GM12878 (cell line): ENCODE data around the gene NSMCE1. TPM values are rescaled to one million over a fixed set of nuclear protein-coding genes. Genes with fewer than 3 reads are reported as not detected.
A peak's percentile ranks its signal among the peaks of the same experiment; 100 is the strongest.

Source experiments
- ATAC-seq: fragments of 200-7000 bp; cut with Tn5 transposase; 3 replicates; pipeline ENCODE4 v1.9.1; 2020; ENCODE audit warnings: mild to moderate bottlenecking, moderate library complexity
- BruUV-seq: library from RNA; stranded (reverse); fragments of 400-500 nt; replicated peaks from 2 replicates; lab custom pipeline; 2021; lab: Mats Ljungman, UMichigan
- CTCF ChIA-PET: fragments of 300-600 bp; sonication (Branson Sonifier 250); formaldehyde crosslinking; extraction: SDS; loops from one replicate; lab custom pipeline; 2021; ENCODE audit warnings: inconsistent platforms; lab: Yijun Ruan, JAX
- POLR2A ChIA-PET: fragments of 350-600 bp; formaldehyde crosslinking; extraction: SDS; loops from one replicate; lab custom pipeline; 2021; ENCODE audit warnings: inconsistent platforms; lab: Charles Lee
- RAD21 ChIA-PET: fragments of 300-600 bp; sonication (Branson Sonifier 250); formaldehyde crosslinking; loops from one replicate; lab custom pipeline; 2023; ENCODE audit warnings: antibody characterized with exemption; ENCODE audit not compliant: unreplicated experiment; lab: Charles Lee
- SMC1A ChIA-PET: fragments of 300-600 bp; sonication (Branson Sonifier 250); formaldehyde crosslinking; loops from one replicate; lab custom pipeline; 2023; ENCODE audit not compliant: unreplicated experiment, uncharacterized antibody; lab: Charles Lee
- DNase-seq: peaks from one replicate; pipeline ENCODE4 v3.0.0-alpha.2; 2011; ENCODE audit warnings: low read depth, low spot score
- FAIRE-seq: peaks from 3 replicates; lab custom pipeline; 2011; peaks lifted over from hg19 to GRCh38; lab: Jason Lieb, UNC
- H2AFZ ChIP-seq: 2 replicates; pipeline ENCODE4 v1.6.0; 2011; ENCODE audit warnings: low read depth, low read length, control low read depth; ENCODE audit not compliant: control insufficient read depth
- H3K27ac ChIP-seq: 2 replicates; pipeline ENCODE4 v1.5.1; 2011; ENCODE audit warnings: control low read depth; ENCODE audit not compliant: control insufficient read depth, insufficient read depth
- H3K27me3 ChIP-seq, 2 experiments: replicated peaks in 1 of 2; 2 replicates each; pipeline versions ENCODE4 v1.6.0 to v1.6.1; 2011; ENCODE audit warnings: low read length in 1 of 2; ENCODE audit not compliant: control insufficient read depth in 2 of 2, insufficient read depth in 2 of 2
- H3K36me3 ChIP-seq, 2 experiments: 2 replicates each; pipeline ENCODE4 v1.5.1; 2011; ENCODE audit warnings: low read length in 1 of 2; ENCODE audit not compliant: control insufficient read depth in 2 of 2, insufficient read depth in 2 of 2
- H3K4me1 ChIP-seq: 2 replicates; pipeline ENCODE4 v1.6.1; 2011; ENCODE audit warnings: mild to moderate bottlenecking, low read length, moderate library complexity, mixed read lengths; ENCODE audit not compliant: control insufficient read depth, insufficient read depth
- H3K4me2 ChIP-seq: 2 replicates; pipeline ENCODE4 v1.6.0; 2011; ENCODE audit warnings: control low read depth; ENCODE audit not compliant: control insufficient read depth, insufficient read depth
- H3K4me3 ChIP-seq: fragments of 200-600 bp; sonication (generic); 2 replicates; pipeline ENCODE4 v1.5.1; 2016
- H3K79me2 ChIP-seq: 2 replicates; pipeline ENCODE4 v1.6.0; 2011; ENCODE audit warnings: low read length; ENCODE audit not compliant: control insufficient read depth, insufficient read depth
- H3K9ac ChIP-seq: 2 replicates; pipeline ENCODE4 v1.8.0; 2011; ENCODE audit warnings: low read length, control low read depth, mixed read lengths; ENCODE audit not compliant: control insufficient read depth, insufficient read depth
- H3K9me3 ChIP-seq: replicated peaks from 3 replicates; pipeline ENCODE4 v1.5.1; 2011; ENCODE audit warnings: mild to moderate bottlenecking, low read length; ENCODE audit not compliant: control insufficient read depth, insufficient read depth
- H4K20me1 ChIP-seq: 2 replicates; pipeline ENCODE4 v1.6.0; 2011; ENCODE audit not compliant: control insufficient read depth, insufficient read depth
- BCL3 ChIP-seq: IDR thresholded peaks from 2 replicates; pipeline ENCODE4 v1.6.1; 2011; ENCODE audit warnings: borderline replicate concordance, low read depth, mild to moderate bottlenecking, moderate library complexity, low read length; ENCODE audit not compliant: insufficient read depth, poor library complexity, severe bottlenecking
- BRCA1 ChIP-seq: IDR thresholded peaks from 2 replicates; pipeline ENCODE4 v1.6.1; 2011; ENCODE audit warnings: low read depth, low read length, improper control_type of control experiment
- CBX5 ChIP-seq: sonication (generic); IDR thresholded peaks from 2 replicates; pipeline ENCODE4 v1.6.1; 2016; ENCODE audit warnings: low read depth, moderate library complexity, mild to moderate bottlenecking, inconsistent platforms
- CHD4 ChIP-seq: fragments of 200-600 bp; sonication (generic); IDR thresholded peaks from 2 replicates; pipeline ENCODE4 v1.6.1; 2016; ENCODE audit warnings: mild to moderate bottlenecking
- FOS ChIP-seq: IDR thresholded peaks from 3 replicates; pipeline ENCODE4 v1.6.1; 2011; ENCODE audit warnings: borderline replicate concordance; ENCODE audit not compliant: insufficient read length; ENCODE audit errors: extremely low read depth
- GATAD2B ChIP-seq: fragments of 450-650 bp; conservative IDR thresholded peaks from 2 replicates; pipeline ENCODE4 v1.6.1; 2017; ENCODE audit warnings: low read depth, mild to moderate bottlenecking, moderate library complexity
- IRF4 ChIP-seq: IDR thresholded peaks from 2 replicates; pipeline ENCODE4 v1.6.1; 2011; ENCODE audit warnings: low read depth, low read length
- MYB ChIP-seq: fragments of 150-350 bp; IDR thresholded peaks from 2 replicates; pipeline ENCODE4 v1.6.1; 2014; ENCODE audit warnings: mild to moderate bottlenecking, low read depth, low read length, borderline replicate concordance
- PAX5 ChIP-seq: IDR thresholded peaks from 2 replicates; pipeline ENCODE4 v1.6.1; 2011; ENCODE audit warnings: low read depth, low read length, borderline replicate concordance
- POLR2AphosphoS2 ChIP-seq: IDR thresholded peaks from 2 replicates; pipeline ENCODE4 v1.6.1; 2011; ENCODE audit warnings: low read depth, mild to moderate bottlenecking, low read length, improper control_type of control experiment, moderate library complexity
- RFX5 ChIP-seq: IDR thresholded peaks from 2 replicates; pipeline ENCODE4 v1.6.1; 2011; ENCODE audit warnings: low read depth, low read length, improper control_type of control experiment
- STAT1 ChIP-seq: fragments of 450-650 bp; conservative IDR thresholded peaks from 2 replicates; pipeline ENCODE4 v1.6.1; 2014; ENCODE audit warnings: antibody characterized with exemption, mild to moderate bottlenecking
- ZNF24 ChIP-seq: fragments of 450-650 bp; IDR thresholded peaks from 2 replicates; pipeline ENCODE4 v1.6.1; 2017; ENCODE audit warnings: antibody characterized with exemption, mild to moderate bottlenecking
- ZSCAN29 ChIP-seq: fragments of 450-650 bp; IDR thresholded peaks from 2 replicates; pipeline ENCODE4 v1.6.1; 2017; ENCODE audit warnings: mild to moderate bottlenecking, moderate library complexity
- WGBS: methylation state at CpG from one replicate; pipeline ENCODE4 v1.1.6; 2016; ENCODE audit warnings: low lambda C conversion rate; ENCODE audit not compliant: insufficient replicate concordance, insufficient coverage; ENCODE audit errors: missing lambda C conversion rate; 5-methylcytosine and 5-hydroxymethylcytosine counted together
- in situ Hi-C: fragments of 300-500 bp; cut with MboI; formaldehyde crosslinking; loops from 9 replicates; pipeline ENCODE4 v1.14.3; 2018; ENCODE audit warnings: mixed read lengths
- intact Hi-C: fragments of 100-400 bp; cut with micrococcal nuclease; formaldehyde crosslinking; loops from one replicate; pipeline ENCODE4 v1.14.2; 2022; ENCODE audit not compliant: unreplicated experiment
- polyA plus RNA-seq, 11 experiments: library from polyadenylated mRNA; depleted of rRNA in 4 of 11; unstranded in 6 of 11; stranded (reverse) in 5 of 11; fragments of >200 nt; fragmentation: Nextera tagmentation in 4 of 11; fragmentation: Illumina TruSeq in 1 of 11; extraction: Ambion mirVana in 4 of 11; extraction: Trizol in 1 of 11; gene quantifications; 1 replicate in 1 of 11; 2 replicates in 10 of 11; pipeline versions ENCODE4 v1.2.1 to v1.2.3, GENCODE V29; 2011 to 2016; ENCODE audit warnings: inconsistent platforms in 2 of 11, missing spikeins in 2 of 11, low read depth in 1 of 11
- total RNA-seq, 4 experiments: library from RNA; depleted of rRNA in 3 of 4; stranded (reverse); fragments of >200 nt in 3 of 4; fragmentation: Illumina TruSeq in 1 of 4; extraction: Trizol in 1 of 4; gene quantifications; 2 replicates each; pipeline versions ENCODE4 v1.2.1 to v1.2.3, GENCODE V29; 2013 to 2021
- TF ChIP-seq, protein P1 (sequence below): fragments of 450-650 bp; formaldehyde crosslinking; IDR thresholded peaks from 2 replicates; pipeline ENCODE4 v1.4.0; 2022; ENCODE audit warnings: mild to moderate bottlenecking, moderate library complexity
- TF ChIP-seq, protein P2 (sequence below), 3 experiments: IDR thresholded peaks in 2 of 3; conservative IDR thresholded peaks in 1 of 3; 2 replicates each; pipeline ENCODE4 v1.5.1; 2011; ENCODE audit warnings: low read depth in 3 of 3, low read length in 3 of 3, mild to moderate bottlenecking in 3 of 3, control low read depth in 2 of 3, moderate library complexity in 2 of 3, inconsistent platforms in 1 of 3, mixed read lengths in 1 of 3; ENCODE audit not compliant: control insufficient read depth in 2 of 3, insufficient read depth in 1 of 3; ENCODE audit errors: extremely low read depth in 1 of 3

NSMCE1 gene
- total and polyA plus RNA-seq, 10 of the 15 experiments (the other 5 are each of a cell fraction or from before 2014, with no cell fraction given) = 54.0 to 214 (median 71.4) TPM

DNA sequence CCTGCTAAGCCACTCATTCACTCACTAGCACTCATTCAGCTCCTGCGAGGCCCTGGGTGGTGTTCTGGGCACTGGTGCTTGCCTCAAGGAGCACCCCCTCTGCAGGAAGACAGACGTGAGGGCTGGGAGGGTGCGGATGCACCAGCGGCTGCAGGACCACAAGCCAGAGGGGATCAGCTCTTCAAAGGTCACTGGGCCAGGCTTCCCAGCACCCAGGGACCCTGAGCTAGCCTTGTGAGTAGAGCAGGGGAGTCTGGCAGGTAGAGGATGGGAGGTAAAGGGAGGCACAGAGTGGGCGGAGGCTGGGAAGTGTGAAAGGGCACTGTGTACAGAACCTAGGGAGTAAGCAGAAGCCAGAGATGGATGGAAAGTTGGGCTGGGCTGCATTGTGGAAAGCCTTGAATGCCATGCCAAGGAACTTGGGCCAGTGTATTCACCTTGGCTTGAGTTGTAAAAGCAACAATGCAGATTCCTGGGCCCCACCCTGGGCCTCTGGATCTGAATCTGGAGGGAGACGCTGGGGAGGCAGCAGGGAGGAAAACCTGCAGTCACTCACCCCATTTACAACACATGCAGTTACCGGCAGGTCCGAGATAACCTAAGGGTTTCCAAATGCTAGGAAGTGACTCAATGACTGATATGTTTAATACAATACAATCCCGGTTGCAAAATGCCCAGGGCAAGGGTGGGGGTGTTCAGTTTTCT is 46.9 kb upstream of the NSMCE1 start:
- RAD21 ChIA-PET = interaction anchor here (1.7 to 8.3 kb wide), 6 partner anchors 30 to 90 kb away, joined by 5 to 93 read pairs (median 12); no protein-coding TSS in a partner anchor
- FAIRE-seq (no peak), DNase-seq (no peak), ATAC-seq (peak; percentile 38)
- Histone ChIP-seq H3K27me3 (0 out of 4 replicates have a peak, but pooled peaks cover 0 to 2% of the 10 kb centered on the region in 2 experiments), H3K36me3 (no peaks in the 10 kb centered on the region), H3K27ac (peak overlapping the region; percentile 13), H3K4me1 (peaks cover 30% of the 10 kb centered on the region), H2AFZ (no peak overlapping the region), H3K9ac (peak overlapping the region; percentile 90), H3K9me3 (no peaks in the 10 kb centered on the region), H3K79me2 (peaks cover 61% of the 10 kb centered on the region), H3K4me2 (peak overlapping the region; percentile 52), H4K20me1 (peaks cover 5% of the 10 kb centered on the region; the same call in 1 of the 2 replicates), H3K4me3 (peak overlapping the region; percentile 80)
- POLR2A ChIA-PET = interaction anchor here (0.9 to 2.0 kb wide), 6 partner anchors 40 to 81 kb away, joined by 3 to 6 read pairs (median 4); no protein-coding TSS in a partner anchor
- SMC1A ChIA-PET = interaction anchor here (1.1 to 9.6 kb wide), 6 partner anchors 31 to 116 kb away, joined by 5 to 88 read pairs (median 44); no protein-coding TSS in a partner anchor
- intact Hi-C loops (loop anchor here (1.0 to 5.0 kb wide), 3 partner anchors 48 to 80 kb away; partner anchors contain the start of gene NSMCE1), in situ Hi-C loops (loop anchor here (5.0 kb wide), 1 partner anchor 78 kb away; no protein-coding TSS in a partner anchor)
- TSS peak; percentile 46 for BruUV-seq
- CTCF ChIA-PET = interaction anchor here (0.7 to 9.0 kb wide), 14 partner anchors 13 to 145 kb away, joined by 3 to 119 read pairs (median 4); no protein-coding TSS in a partner anchor
- WGBS = 21% methylated on average over 9 of the region's 9 CpGs
- TF ChIP-seq, protein P1, sequence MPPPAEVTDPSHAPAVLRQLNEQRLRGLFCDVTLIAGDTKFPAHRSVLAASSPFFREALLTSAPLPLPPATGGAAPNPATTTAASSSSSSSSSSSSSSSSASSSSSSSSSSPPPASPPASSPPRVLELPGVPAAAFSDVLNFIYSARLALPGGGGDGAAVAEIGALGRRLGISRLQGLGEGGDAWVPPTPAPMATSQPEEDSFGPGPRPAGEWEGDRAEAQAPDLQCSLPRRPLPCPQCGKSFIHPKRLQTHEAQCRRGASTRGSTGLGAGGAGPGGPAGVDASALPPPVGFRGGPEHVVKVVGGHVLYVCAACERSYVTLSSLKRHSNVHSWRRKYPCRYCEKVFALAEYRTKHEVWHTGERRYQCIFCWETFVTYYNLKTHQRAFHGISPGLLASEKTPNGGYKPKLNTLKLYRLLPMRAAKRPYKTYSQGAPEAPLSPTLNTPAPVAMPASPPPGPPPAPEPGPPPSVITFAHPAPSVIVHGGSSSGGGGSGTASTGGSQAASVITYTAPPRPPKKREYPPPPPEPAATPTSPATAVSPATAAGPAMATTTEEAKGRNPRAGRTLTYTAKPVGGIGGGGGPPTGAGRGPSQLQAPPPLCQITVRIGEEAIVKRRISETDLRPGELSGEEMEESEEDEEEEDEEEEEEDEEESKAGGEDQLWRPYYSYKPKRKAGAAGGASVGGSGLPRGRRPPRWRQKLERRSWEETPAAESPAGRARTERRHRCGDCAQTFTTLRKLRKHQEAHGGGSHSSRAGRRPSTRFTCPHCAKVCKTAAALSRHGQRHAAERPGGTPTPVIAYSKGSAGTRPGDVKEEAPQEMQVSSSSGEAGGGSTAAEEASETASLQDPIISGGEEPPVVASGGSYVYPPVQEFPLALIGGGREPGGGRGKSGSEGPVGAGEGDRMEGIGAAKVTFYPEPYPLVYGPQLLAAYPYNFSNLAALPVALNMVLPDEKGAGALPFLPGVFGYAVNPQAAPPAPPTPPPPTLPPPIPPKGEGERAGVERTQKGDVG (CRISPR knock-in tag) = no peak
- TF ChIP-seq MYB (no peak), ZNF24 (peak; percentile 66), ZSCAN29 (no peak), GATAD2B (0 out of 2 replicates have a peak, but pooled peaks have one; percentile 17), PAX5 (no peak), RFX5 (no peak), IRF4 (no peak), STAT1 (no peak), BRCA1 (no peak), FOS (no peak), CHD4 (no peak), BCL3 (no peak), CBX5 (no peak), POLR2AphosphoS2 (no peak)
- TF ChIP-seq, protein P2, sequence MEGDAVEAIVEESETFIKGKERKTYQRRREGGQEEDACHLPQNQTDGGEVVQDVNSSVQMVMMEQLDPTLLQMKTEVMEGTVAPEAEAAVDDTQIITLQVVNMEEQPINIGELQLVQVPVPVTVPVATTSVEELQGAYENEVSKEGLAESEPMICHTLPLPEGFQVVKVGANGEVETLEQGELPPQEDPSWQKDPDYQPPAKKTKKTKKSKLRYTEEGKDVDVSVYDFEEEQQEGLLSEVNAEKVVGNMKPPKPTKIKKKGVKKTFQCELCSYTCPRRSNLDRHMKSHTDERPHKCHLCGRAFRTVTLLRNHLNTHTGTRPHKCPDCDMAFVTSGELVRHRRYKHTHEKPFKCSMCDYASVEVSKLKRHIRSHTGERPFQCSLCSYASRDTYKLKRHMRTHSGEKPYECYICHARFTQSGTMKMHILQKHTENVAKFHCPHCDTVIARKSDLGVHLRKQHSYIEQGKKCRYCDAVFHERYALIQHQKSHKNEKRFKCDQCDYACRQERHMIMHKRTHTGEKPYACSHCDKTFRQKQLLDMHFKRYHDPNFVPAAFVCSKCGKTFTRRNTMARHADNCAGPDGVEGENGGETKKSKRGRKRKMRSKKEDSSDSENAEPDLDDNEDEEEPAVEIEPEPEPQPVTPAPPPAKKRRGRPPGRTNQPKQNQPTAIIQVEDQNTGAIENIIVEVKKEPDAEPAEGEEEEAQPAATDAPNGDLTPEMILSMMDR (IDR thresholded peaks at IDR 0.05 in 2 of 3, conservative IDR thresholded peaks at IDR 0.05 in 1 of 3; ENCODE audit: control insufficient read depth in 2 of 3, extremely low read depth in 1 of 3, insufficient read depth in 1 of 3, low read depth in 3 of 3, low read length in 3 of 3) = peak; percentile 25 to 28 (median 27); a peak in 4 of 6 replicates
